ENCODE results near the gene CWF19L2. TPM values are rescaled to one million over a fixed set of nuclear protein-coding genes. Genes with fewer than 3 reads are reported as not detected.

Gene CWF19L2
- total and polyA plus RNA-seq, 2 experiments from 2014 or later: 20.3 to 27.2 TPM

GRCh38 chr11:107357877-107358276 lies 99.7 kb downstream of the CWF19L2 start:
- H3K27ac Mint-ChIP-seq: no peak overlapping the region
- no peak overlapping the region for H3K4me3 Mint-ChIP-seq
- DNase-seq (ENCODE audit: low spot score) (no peak), ATAC-seq (no peak)
- H3K36me3 Mint-ChIP-seq (ENCODE audit: low read depth): peaks cover 6% of the 10 kb centered on the region
- H3K4me2 ChIP-seq: no peak overlapping the region
- H3K9me3 Mint-ChIP-seq: peaks cover 3% of the 10 kb centered on the region; the same call in 2 of the 3 replicates
- no peaks in the 10 kb centered on the region for H3K79me2 ChIP-seq (replicated peaks; ENCODE audit: insufficient read depth)
- no peaks in the 10 kb centered on the region for H3K9me2 ChIP-seq (ENCODE audit: insufficient read depth)
- no peaks in the 10 kb centered on the region for H3K27me3 ChIP-seq (ENCODE audit: insufficient read depth)
- peaks cover 3% of the 10 kb centered on the region; the same call in 2 of the 3 replicates for H3K4me1 Mint-ChIP-seq
- H2AFZ ChIP-seq: no peak overlapping the region
- no peaks in the 10 kb centered on the region for H4K20me1 ChIP-seq (replicated peaks; ENCODE audit: insufficient read depth)
- H3F3A ChIP-seq (replicated peaks; ENCODE audit: low read depth): no peaks in the 10 kb centered on the region
- no peaks in the 10 kb centered on the region for H3K4me1 ChIP-seq (ENCODE audit: insufficient read depth)
- TF ChIP-seq ZNF462 (CRISPR knock-in tag; IDR thresholded peaks at IDR 0.05): no peak
- no peak for TF ChIP-seq JUNB (IDR thresholded peaks at IDR 0.05; ENCODE audit: unreplicated experiment)
- no peak for TF ChIP-seq REST (IDR thresholded peaks at IDR 0.05; ENCODE audit: unreplicated experiment)
- TF ChIP-seq ETS1 (IDR thresholded peaks at IDR 0.05): no peak
- no peak for TF ChIP-seq CREB1 (CRISPR knock-in tag; IDR thresholded peaks at IDR 0.05; ENCODE audit: low read depth)
- no peak for TF ChIP-seq ZNF331 (CRISPR knock-in tag; IDR thresholded peaks at IDR 0.05; ENCODE audit: low read depth)
- no peak for TF ChIP-seq NANOG (IDR thresholded peaks at IDR 0.05; ENCODE audit: borderline replicate concordance)
- no peak for TF ChIP-seq EZH2phosphoT487 (IDR thresholded peaks at IDR 0.05; ENCODE audit: unreplicated experiment)
- TF ChIP-seq STAT1 (IDR thresholded peaks at IDR 0.05; ENCODE audit: unreplicated experiment): no peak
- TF ChIP-seq CTCF (conservative IDR thresholded peaks at IDR 0.05; ENCODE audit: low read depth in 2 of 2): no peak
- TF ChIP-seq POLR2AphosphoS5 (IDR thresholded peaks at IDR 0.05; ENCODE audit: low read depth): no peak
- TF ChIP-seq EZH2 (IDR thresholded peaks at IDR 0.05; ENCODE audit: low read depth, unreplicated experiment): no peak
- no peak for TF ChIP-seq ZNF114 (CRISPR knock-in tag; IDR thresholded peaks at IDR 0.05)
- H3K36me3 ChIP-seq (ENCODE audit: insufficient read depth): no peaks in the 10 kb centered on the region
- no peak overlapping the region for H3K27ac ChIP-seq (ENCODE audit: low read depth)
- H3K27me3 Mint-ChIP-seq (ENCODE audit: insufficient read depth, low read depth, poor library complexity): peaks cover 5% of the 10 kb centered on the region
- no peak overlapping the region for H3K4me3 ChIP-seq

Measured in GM23338 (cell line).